NCI-H1092 treated with DMSO at 0.1 percent for 48 hours (cell line): ENCODE measurements around the gene STK24.
"Not testable (repeated sequence)": the region's sequence is repeated elsewhere in the genome, so short reads cannot be mapped to it uniquely, and the experiment has no call there.

Experiments
- DNase-seq: peaks from one replicate; lab custom pipeline; 2025; lab: John Stamatoyannopoulos, UW

STK24 gene

GRCh38 chr13:98582947-98583346 lies 6.0 kb upstream of the STK24 start:
- DNase-seq: no peak

GRCh38 chr13:98581971-98582702 lies 5.2 kb upstream of the STK24 start:
- DNase-seq: peak; percentile 42

GRCh38 chr13:98581381-98581780 lies 4.5 kb upstream of the STK24 start:
- DNase-seq: no peak

GRCh38 chr13:98580420-98580819 lies 3.5 kb upstream of the STK24 start:
- no peak for DNase-seq

GRCh38 chr13:98577836-98578285 lies 954 bp upstream of the STK24 start:
- DNase-seq: peak; percentile 68

- DNase-seq: peak; percentile 36
These were observed 534 bp downstream of the STK24 start for GRCh38 chr13:98576200-98576945.

- no peak for DNase-seq
These were observed 1.1 kb downstream of the STK24 start for GRCh38 chr13:98575904-98576199.

- DNase-seq: no peak
These were observed 1.7 kb downstream of the STK24 start for GRCh38 chr13:98575009-98575903.

GRCh38 chr13:98571955-98572662 lies 4.8 kb downstream of the STK24 start:
- DNase-seq: peak; percentile 86

- DNase-seq: no peak
These were observed 6.0 kb downstream of the STK24 start for GRCh38 chr13:98570929-98571372.

GRCh38 chr13:98569494-98570367 lies 7.2 kb downstream of the STK24 start:
- DNase-seq: not testable (repeated sequence)

- no peak for DNase-seq
These were observed 8.0 kb downstream of the STK24 start for GRCh38 chr13:98568918-98569317.

- no peak for DNase-seq
These were observed 9.8 kb downstream of the STK24 start for GRCh38 chr13:98567140-98567539.

GRCh38 chr13:98565726-98566565 lies 11.0 kb downstream of the STK24 start:
- peak; percentile 86 for DNase-seq

- DNase-seq: no peak
These were observed 12.7 kb downstream of the STK24 start for GRCh38 chr13:98564204-98564603.

GRCh38 chr13:98563071-98563470 lies 13.8 kb downstream of the STK24 start:
- no peak for DNase-seq

GRCh38 chr13:98559169-98559568 lies 17.7 kb downstream of the STK24 start:
- DNase-seq: no peak

- DNase-seq: no peak
These were observed 18.7 kb downstream of the STK24 start for GRCh38 chr13:98557937-98558792.
